Epithelial cell of proximal tubule (primary cell): Measurements from ENCODE around the gene TNNI3K. TPM values are rescaled to one million over a fixed set of nuclear protein-coding genes. Genes with fewer than 3 reads are reported as not detected.

Experiments used
- DNase-seq: peaks from one replicate; pipeline ENCODE4 v3.0.0-alpha.2; 2011; ENCODE audit warnings: low read depth
- H3K4me3 ChIP-seq: 2 replicates; pipeline ENCODE4 v1.5.1; 2011; ENCODE audit warnings: low read depth, mild to moderate bottlenecking, low read length
- total RNA-seq: library from RNA; depleted of rRNA; stranded (reverse); fragments of >200 nt; gene quantifications from 2 replicates; pipeline ENCODE4 v1.2.3, GENCODE V29; 2015
- TF ChIP-seq, protein P1 (sequence below): conservative IDR thresholded peaks from 2 replicates; pipeline ENCODE4 v1.5.1; 2012; ENCODE audit warnings: low read depth, mild to moderate bottlenecking, low read length

The TNNI3K gene
- total RNA-seq, 1 donor from 2014 or later = 0.69 TPM

DNA sequence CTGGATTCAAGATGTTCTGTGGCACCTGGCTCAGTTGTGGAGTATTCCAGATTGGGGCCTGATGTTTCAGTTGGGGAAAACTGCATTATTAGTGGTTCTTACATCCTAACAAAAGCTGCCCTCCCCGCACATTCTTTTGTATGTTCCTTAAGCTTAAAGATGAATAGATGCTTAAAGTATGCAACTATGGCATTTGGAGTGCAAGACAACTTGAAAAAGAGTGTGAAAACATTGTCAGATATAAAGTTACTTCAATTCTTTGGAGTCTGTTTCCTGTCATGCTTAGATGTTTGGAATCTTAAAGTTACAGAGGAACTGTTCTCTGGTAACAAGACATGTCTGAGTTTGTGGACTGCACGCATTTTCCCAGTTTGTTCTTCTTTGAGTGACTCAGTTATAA is 29.9 kb upstream of the TNNI3K start:
- TF ChIP-seq, protein P1, sequence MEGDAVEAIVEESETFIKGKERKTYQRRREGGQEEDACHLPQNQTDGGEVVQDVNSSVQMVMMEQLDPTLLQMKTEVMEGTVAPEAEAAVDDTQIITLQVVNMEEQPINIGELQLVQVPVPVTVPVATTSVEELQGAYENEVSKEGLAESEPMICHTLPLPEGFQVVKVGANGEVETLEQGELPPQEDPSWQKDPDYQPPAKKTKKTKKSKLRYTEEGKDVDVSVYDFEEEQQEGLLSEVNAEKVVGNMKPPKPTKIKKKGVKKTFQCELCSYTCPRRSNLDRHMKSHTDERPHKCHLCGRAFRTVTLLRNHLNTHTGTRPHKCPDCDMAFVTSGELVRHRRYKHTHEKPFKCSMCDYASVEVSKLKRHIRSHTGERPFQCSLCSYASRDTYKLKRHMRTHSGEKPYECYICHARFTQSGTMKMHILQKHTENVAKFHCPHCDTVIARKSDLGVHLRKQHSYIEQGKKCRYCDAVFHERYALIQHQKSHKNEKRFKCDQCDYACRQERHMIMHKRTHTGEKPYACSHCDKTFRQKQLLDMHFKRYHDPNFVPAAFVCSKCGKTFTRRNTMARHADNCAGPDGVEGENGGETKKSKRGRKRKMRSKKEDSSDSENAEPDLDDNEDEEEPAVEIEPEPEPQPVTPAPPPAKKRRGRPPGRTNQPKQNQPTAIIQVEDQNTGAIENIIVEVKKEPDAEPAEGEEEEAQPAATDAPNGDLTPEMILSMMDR = no peak
- DNase-seq = no peak
- no peak overlapping the region for H3K4me3 ChIP-seq

DNA sequence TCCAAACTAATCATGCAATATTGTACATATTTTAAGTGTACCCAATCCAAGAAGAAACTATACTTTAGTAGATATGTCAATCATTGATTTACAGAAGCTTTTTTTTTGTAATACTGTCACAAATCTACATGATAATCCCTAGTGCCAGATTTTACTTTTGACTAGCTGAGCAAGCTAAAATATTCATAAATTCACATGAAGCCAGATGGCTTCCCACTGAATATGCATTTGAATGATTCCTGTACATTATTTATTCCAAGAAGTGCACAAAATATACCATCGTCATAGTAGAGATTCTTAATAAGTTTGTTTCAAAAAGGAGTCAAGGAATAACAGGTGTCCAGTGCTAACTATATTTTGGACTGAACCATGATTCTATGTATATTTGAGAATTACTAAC is 20.0 kb upstream of the TNNI3K start:
- H3K4me3 ChIP-seq = no peak overlapping the region
- TF ChIP-seq, protein P1 = no peak
- DNase-seq = no peak

DNA sequence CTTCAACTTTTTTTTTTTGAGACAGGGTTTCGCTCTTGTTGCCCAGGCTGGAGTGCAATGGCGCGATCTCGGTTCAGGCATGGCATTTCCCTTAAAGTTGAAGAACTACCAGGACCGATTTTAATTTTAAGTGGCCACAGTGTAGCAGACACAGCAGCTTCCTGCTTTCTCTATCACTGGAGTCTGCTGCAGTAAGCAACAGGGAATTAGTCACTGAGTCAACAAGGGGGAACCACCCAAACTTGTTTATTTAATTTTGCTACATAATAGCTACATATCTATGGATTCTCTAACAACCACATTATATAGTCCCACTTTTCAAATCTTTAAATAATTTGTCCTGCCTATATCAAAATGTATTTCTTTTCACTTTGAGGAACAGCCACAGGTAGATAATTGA is 12.5 kb upstream of the TNNI3K start:
- DNase-seq = no peak
- H3K4me3 ChIP-seq = no peak overlapping the region

DNA sequence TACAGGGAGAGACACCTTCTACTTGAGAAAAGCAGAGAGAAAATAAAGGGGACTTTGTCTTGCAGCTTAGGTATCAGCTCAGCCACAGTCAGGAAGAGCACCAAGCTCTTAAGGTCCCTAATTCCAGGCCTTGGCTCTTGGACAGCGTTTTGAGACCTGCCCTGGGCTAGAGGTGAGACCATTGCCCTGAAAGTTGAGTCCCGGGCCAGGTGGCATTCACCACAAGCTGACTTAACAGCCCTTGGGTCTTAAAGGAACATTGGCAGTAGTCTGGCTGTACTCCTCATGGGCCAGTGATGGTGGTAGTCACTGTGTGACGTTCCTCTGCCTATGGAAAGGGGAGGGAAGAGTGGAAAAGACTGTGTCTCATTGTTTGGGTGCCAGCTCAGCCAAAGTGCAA is 11.7 kb upstream of the TNNI3K start:
- no peak overlapping the region for H3K4me3 ChIP-seq
- TF ChIP-seq, protein P1 = no peak
- DNase-seq = no peak

More for the DNA sequence above, 12.5 kb upstream of the TNNI3K start:
- TF ChIP-seq, protein P1 = no peak

DNA sequence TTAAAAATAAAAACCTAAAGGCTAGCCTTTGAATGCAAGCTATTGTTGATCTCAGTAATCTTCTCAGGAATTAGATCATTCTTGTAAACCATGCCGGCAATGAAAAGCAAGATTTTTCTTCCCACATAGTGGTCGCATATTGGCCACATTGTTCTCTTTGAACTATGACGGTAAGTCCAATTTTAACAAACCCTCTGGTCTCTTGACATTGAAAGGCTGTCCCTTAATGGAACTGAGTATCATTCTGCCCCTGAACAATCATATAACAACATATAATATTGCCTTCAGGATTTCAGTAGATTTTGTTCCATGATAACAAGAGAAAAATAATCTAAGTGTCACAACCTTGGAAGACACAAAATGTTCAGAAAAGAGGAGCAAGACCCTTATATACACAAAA is 1.3 kb downstream of the TNNI3K start:
- DNase-seq = no peak
- no peak overlapping the region for H3K4me3 ChIP-seq
- TF ChIP-seq, protein P1 = no peak

DNA sequence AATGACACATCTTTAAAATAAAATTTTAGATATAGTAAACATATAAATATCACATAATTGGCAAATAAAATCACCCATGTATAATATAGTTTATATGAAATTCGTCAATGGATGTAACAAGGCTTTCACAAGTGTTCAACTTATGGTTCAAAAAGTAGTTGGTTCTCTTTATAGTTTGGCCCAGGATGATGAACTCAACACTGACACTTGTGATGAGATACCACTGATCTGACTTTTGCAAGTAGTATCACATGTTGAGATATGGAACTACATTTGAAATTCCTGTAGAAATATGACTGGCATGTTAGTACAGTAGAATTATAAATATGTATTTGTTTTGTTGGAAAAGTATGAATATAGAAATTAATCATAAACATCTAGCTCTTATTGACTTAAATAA is 1.8 kb downstream of the TNNI3K start:
- H3K4me3 ChIP-seq = no peak overlapping the region
- TF ChIP-seq, protein P1 = no peak
- no peak for DNase-seq

DNA sequence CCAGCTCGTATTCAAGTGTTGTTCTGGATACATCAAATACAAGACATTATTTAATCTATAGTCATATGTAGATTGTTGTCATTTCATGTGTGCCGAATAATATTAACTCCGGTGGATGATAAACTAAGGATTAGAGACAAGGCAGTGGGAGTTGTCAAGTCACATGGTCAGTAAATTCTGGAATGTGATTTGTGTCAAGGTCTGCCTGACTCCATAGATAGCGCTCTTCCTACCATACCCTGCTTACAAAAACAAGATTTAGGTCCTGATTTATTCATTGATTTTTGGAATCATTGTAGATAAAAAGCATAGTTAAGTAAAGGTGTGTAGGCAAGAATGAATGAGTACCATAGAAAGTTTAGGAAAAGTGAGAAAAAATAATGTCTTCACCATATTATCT is 2.6 kb downstream of the TNNI3K start:
- no peak for DNase-seq
- no peak overlapping the region for H3K4me3 ChIP-seq
- TF ChIP-seq, protein P1 = no peak
